GM12872 (cell line): ENCODE measurements around the gene UBXN6.

Source experiments
- CTCF ChIP-seq: IDR thresholded peaks from 3 replicates; pipeline ENCODE4 v1.5.1; 2011; ENCODE audit warnings: low read depth, mild to moderate bottlenecking, low read length, moderate library complexity; ENCODE audit not compliant: insufficient read depth

UBXN6 gene

DNA sequence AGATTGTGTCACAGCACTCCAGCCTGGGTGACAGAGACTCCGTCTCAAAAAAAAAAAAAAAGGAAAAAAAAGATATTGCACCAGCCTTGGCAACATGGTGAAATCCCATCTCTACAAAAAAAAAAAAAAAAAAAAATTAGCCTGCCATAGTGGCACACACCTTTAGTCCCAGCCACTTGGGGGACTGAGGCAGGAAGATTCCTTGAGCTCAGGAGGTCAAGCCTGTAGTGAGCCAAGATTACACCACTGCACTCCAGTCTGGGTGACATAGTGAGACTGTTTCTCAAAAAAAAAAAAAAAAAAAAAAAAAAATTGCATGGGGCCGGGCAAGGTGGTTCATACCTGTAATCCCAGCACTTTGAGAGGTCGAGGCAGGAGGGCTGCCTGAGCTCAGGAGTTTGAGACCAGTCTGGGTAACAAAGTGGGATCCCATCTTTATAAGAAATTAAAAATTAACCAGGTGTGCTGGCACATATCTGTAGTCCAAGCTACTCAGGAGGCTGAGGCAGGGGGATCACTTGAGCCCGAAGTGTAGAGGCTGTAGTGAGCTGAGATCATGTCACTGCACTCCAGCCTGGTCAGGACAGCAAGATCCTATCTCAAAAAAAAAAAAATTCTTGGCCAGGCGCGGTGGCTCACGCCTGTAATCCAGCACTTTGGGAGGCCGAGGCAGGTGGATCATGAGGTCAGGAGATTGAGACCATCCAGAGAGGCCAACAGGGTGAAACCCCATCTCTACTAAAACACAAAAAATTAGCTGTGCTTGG, 7.4 kb upstream of the UBXN6 start:
- TF ChIP-seq CTCF: no peak

- no peak for TF ChIP-seq CTCF
Observed at GRCh38 chr19:4456843-4457653, 546 bp downstream of the UBXN6 start.

- TF ChIP-seq CTCF: no peak
Observed at GRCh38 chr19:4456476-4456842, 1.1 kb downstream of the UBXN6 start.

- TF ChIP-seq CTCF: no peak
Observed at GRCh38 chr19:4455719-4456475, 1.7 kb downstream of the UBXN6 start.

- no peak for TF ChIP-seq CTCF
Observed at GRCh38 chr19:4454747-4455718, 2.6 kb downstream of the UBXN6 start.

- TF ChIP-seq CTCF: no peak
Observed at GRCh38 chr19:4453232-4454179, 4.1 kb downstream of the UBXN6 start.
